OCI-LY3 (cell line): ENCODE results near the gene DNAAF8.

ENCODE experiments used
- H2AFZ ChIP-seq: fragments of 200-600, 300-600 bp; shearing (Covaris generic); 2 replicates; pipeline ENCODE4 v1.6.0; 2014; ENCODE audit warnings: antibody characterized with exemption, low read depth, low read length
- H3K27ac ChIP-seq: fragments of 200-600, 300-600 bp; sonication (generic); 2 replicates; pipeline ENCODE4 v1.5.1; 2014; ENCODE audit warnings: mild to moderate bottlenecking, low read length, moderate library complexity, mixed read lengths
- H3K27me3 ChIP-seq: fragments of 200-600, 300-600 bp; sonication (generic); 2 replicates; pipeline ENCODE4 v1.6.1; 2014; ENCODE audit warnings: low read depth, low read length, mixed read lengths
- H3K36me3 ChIP-seq: fragments of 200-600, 300-600 bp; sonication (generic); replicated peaks from 2 replicates; pipeline ENCODE3; 2014; ENCODE audit warnings: low read depth, low read length, mixed read lengths
- H3K4me1 ChIP-seq: fragments of 300-600, 200-600 bp; sonication (generic); 2 replicates; pipeline ENCODE4 v1.6.1; 2014; ENCODE audit warnings: low read length, mixed read lengths
- H3K4me2 ChIP-seq: fragments of 200-600, 300-600 bp; sonication (generic); 2 replicates; pipeline ENCODE4 v1.6.1; 2014; ENCODE audit warnings: low read length, mixed read lengths
- H3K4me3 ChIP-seq: fragments of 300-600, 200-600 bp; sonication (generic); 2 replicates; pipeline ENCODE4 v1.5.1; 2014; ENCODE audit warnings: antibody characterized with exemption, mild to moderate bottlenecking, low read length, moderate library complexity
- H3K79me2 ChIP-seq: fragments of 300-600, 200-600 bp; shearing (Covaris generic); 2 replicates; pipeline ENCODE4 v1.6.1; 2014; ENCODE audit warnings: mild to moderate bottlenecking, low read length, mixed read lengths
- H3K9ac ChIP-seq: fragments of 300-600, 200-600 bp; shearing (Covaris generic); 2 replicates; pipeline ENCODE4 v1.6.0; 2014; ENCODE audit warnings: mild to moderate bottlenecking, low read length, moderate library complexity
- H3K9me3 ChIP-seq: fragments of 200-600, 300-600 bp; shearing (Covaris generic); 2 replicates; pipeline ENCODE4 v1.6.1; 2014; ENCODE audit warnings: low read length, mixed read lengths; ENCODE audit not compliant: insufficient read depth
- H4K20me1 ChIP-seq: fragments of 200-600, 300-600 bp; sonication (generic); 2 replicates; pipeline ENCODE4 v1.6.1; 2016; ENCODE audit warnings: low read length, mixed read lengths; ENCODE audit not compliant: insufficient read depth
- CTCF ChIP-seq: fragments of 200-600, 300-600 bp; sonication (generic); IDR thresholded peaks from 2 replicates; pipeline ENCODE4 v1.5.1; 2014; ENCODE audit warnings: antibody characterized with exemption, low read length, low read depth
- EZH2phosphoT487 ChIP-seq: fragments of 200-600 bp; shearing (Covaris generic); IDR thresholded peaks from 2 replicates; pipeline ENCODE4 v1.6.1; 2018; ENCODE audit warnings: antibody characterized with exemption, mixed run types, low read depth

The DNAAF8 gene

GRCh38 chr16:4686497-4687210, 47.7 kb upstream of the DNAAF8 start:
- H2AFZ ChIP-seq, result no peak overlapping the region
- H3K9ac ChIP-seq, result no peak overlapping the region
- H3K4me1 ChIP-seq, result no peaks in the 10 kb centered on the region
- peaks cover 4% of the 10 kb centered on the region for H3K36me3 ChIP-seq
- no peaks in the 10 kb centered on the region for H4K20me1 ChIP-seq
- H3K4me3 ChIP-seq, result no peak overlapping the region
- no peak overlapping the region for H3K4me2 ChIP-seq
- no peak for TF ChIP-seq EZH2phosphoT487
- no peak for TF ChIP-seq CTCF
- no peaks in the 10 kb centered on the region for H3K9me3 ChIP-seq
- no peak overlapping the region for H3K27ac ChIP-seq
- H3K27me3 ChIP-seq, result no peaks in the 10 kb centered on the region
- H3K79me2 ChIP-seq, result no peaks in the 10 kb centered on the region

- Histone ChIP-seq H3K4me1 (peaks cover 3% of the 10 kb centered on the region; the same call in 1 of the 2 replicates), H3K4me2 (no peak overlapping the region), H4K20me1 (no peaks in the 10 kb centered on the region), H3K9ac (no peak overlapping the region), H3K9me3 (no peaks in the 10 kb centered on the region), H3K4me3 (no peak overlapping the region), H3K36me3 (peaks cover 4% of the 10 kb centered on the region), H3K27me3 (no peaks in the 10 kb centered on the region), H2AFZ (no peak overlapping the region), H3K79me2 (no peaks in the 10 kb centered on the region), H3K27ac (no peak overlapping the region)
- TF ChIP-seq EZH2phosphoT487 (no peak), CTCF (no peak)
Observed at GRCh38 chr16:4687416-4687815, 46.9 kb upstream of the DNAAF8 start.

- Histone ChIP-seq H3K27me3 (no peaks in the 10 kb centered on the region), H3K9me3 (no peaks in the 10 kb centered on the region), H3K36me3 (no peaks in the 10 kb centered on the region), H4K20me1 (no peaks in the 10 kb centered on the region), H2AFZ (no peak overlapping the region), H3K79me2 (no peaks in the 10 kb centered on the region), H3K9ac (no peak overlapping the region), H3K4me2 (no peak overlapping the region), H3K27ac (no peak overlapping the region), H3K4me1 (peaks cover 8% of the 10 kb centered on the region), H3K4me3 (no peak overlapping the region)
- TF ChIP-seq CTCF (no peak), EZH2phosphoT487 (no peak)
Observed at GRCh38 chr16:4687946-4688673, 46.2 kb upstream of the DNAAF8 start.

- Histone ChIP-seq H3K79me2 (peaks cover under 1% of the 10 kb centered on the region; the same call in 1 of the 2 replicates), H3K4me1 (peaks cover 8% of the 10 kb centered on the region), H3K4me3 (no peak overlapping the region), H2AFZ (no peak overlapping the region), H3K4me2 (no peak overlapping the region), H3K9ac (no peak overlapping the region), H3K27ac (no peak overlapping the region), H3K27me3 (no peaks in the 10 kb centered on the region), H3K36me3 (no peaks in the 10 kb centered on the region), H4K20me1 (no peaks in the 10 kb centered on the region), H3K9me3 (no peaks in the 10 kb centered on the region)
- TF ChIP-seq EZH2phosphoT487 (no peak), CTCF (no peak)
Observed at GRCh38 chr16:4688674-4689045, 45.7 kb upstream of the DNAAF8 start.
